Testis (tissue), 3 donors: Measurements from ENCODE around the gene PIEZO2. TPM values are rescaled to one million over a fixed set of nuclear protein-coding genes. Genes with fewer than 3 reads are reported as not detected.

Source experiments
- DNase-seq: peaks from one replicate; pipeline ENCODE4 v3.0.0-alpha.2; 2019
- H3K27ac ChIP-seq, 2 donors: fragments of 200-600 bp; sonication (generic); one replicate each; pipeline ENCODE4 v1.5.1; 2019
- H3K27me3 ChIP-seq: fragments of 200-600 bp; sonication (generic); one replicate; pipeline ENCODE4 v1.5.1; 2019
- H3K36me3 ChIP-seq: fragments of 200-600 bp; sonication (generic); one replicate; pipeline ENCODE4 v1.5.1; 2017; ENCODE audit warnings: low read depth; ENCODE audit errors: missing control alignments
- H3K4me1 ChIP-seq: fragments of 200-600 bp; sonication (generic); one replicate; pipeline ENCODE4 v1.5.1; 2019
- H3K4me3 ChIP-seq, 2 donors: fragments of 200-600 bp; sonication (generic); one replicate each; pipeline ENCODE4 v1.5.1; 2017 to 2019
- H3K9me3 ChIP-seq: fragments of 200-600 bp; sonication (generic); one replicate; pipeline ENCODE4 v1.5.1; 2017
- CTCF ChIP-seq, 3 experiments: fragments of 450-650 bp in 2 of 3; fragments of 200-600 bp in 1 of 3; sonication (generic) in 1 of 3; IDR thresholded peaks; one replicate each; pipeline ENCODE4 v1.5.1; 2016 to 2019; ENCODE audit warnings: antibody characterized with exemption in 3 of 3, mild to moderate bottlenecking in 2 of 3, moderate library complexity in 1 of 3
- POLR2A ChIP-seq: fragments of 450-650 bp; IDR thresholded peaks from one replicate; pipeline ENCODE4 v1.6.1; 2017; ENCODE audit warnings: antibody characterized with exemption, mild to moderate bottlenecking, moderate library complexity
- WGBS, 2 donors: methylation state at CpG; one replicate each; pipeline ENCODE4 v1.1.5; 2018; 5-methylcytosine and 5-hydroxymethylcytosine counted together
- intact Hi-C: fragments of 100-400 bp; cut with DNase I; formaldehyde crosslinking; loops from one replicate; pipeline ENCODE4 v1.15.1; 2023; ENCODE audit warnings: low total_unique reads
- polyA plus RNA-seq: library from polyadenylated mRNA; stranded (reverse); fragments of 350-450 nt; fragmentation: Illumina TruSeq; extraction: RNeasy Lipid Tissue Mini Kit (QIAGEN cat#74804); gene quantifications from one replicate; pipeline ENCODE4 v1.2.3, GENCODE V29; 2014; ENCODE audit warnings: low read depth, low replicate concordance; ENCODE audit not compliant: insufficient read depth
- total RNA-seq, 2 donors: library from RNA; depleted of rRNA; stranded (reverse); fragments of >200 nt; gene quantifications; one replicate each; pipeline ENCODE4 v1.2.3, GENCODE V29; 2016

Gene PIEZO2
- total and polyA plus RNA-seq, 3 donors from 2014 or later: 2.3 to 3.5 (median 3.0) TPM

DNA sequence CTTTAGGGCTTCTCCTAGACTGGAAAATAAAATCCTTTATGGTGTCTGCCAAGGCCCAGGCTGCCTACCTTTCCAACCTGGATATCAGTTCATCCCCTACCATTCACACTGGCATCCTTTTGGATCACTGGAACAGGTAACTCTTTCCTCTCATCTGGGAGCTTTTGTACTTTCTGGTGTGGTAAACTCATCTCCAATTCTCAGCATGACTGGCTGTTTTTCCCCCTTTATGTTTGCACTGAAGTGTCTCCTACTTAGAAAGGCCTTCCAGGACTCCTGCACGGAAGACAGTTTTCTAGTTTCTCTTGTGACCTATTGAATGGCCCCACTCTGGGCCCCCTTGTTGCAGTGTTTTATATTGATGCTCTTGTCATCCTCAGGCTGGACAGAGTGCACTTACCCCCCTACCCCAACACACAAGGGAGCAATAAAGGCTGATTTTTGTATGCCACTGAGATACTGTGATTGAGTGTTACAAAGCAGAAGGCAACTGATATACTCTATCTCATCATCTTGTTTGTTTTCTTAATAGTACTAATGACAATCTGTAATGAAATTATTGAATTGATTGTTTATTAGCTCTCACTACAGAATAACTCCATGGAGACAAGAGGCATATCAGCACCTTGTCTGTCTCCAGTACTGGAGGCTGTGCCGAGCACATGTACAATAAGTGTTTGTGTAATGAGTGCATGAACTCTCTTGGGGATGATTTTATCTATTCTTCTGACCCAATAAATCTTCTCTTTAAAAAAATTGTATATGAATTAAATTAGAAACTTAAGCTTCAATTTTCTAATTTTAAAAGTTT is 129.9 kb downstream of the PIEZO2 start:
- no peak for DNase-seq
- H3K36me3 ChIP-seq: no peaks in the 10 kb centered on the region
- no peak overlapping the region for H3K4me3 ChIP-seq
- no peak for TF ChIP-seq CTCF (IDR thresholded peaks at IDR 0.05)
- no peak for TF ChIP-seq POLR2A
- 70 to 87% methylated on average over 2 of the region's 2 CpGs for WGBS, 2 donors
- no peaks in the 10 kb centered on the region for H3K9me3 ChIP-seq
- no peaks in the 10 kb centered on the region for H3K27me3 ChIP-seq
- intact Hi-C loops: no loop called here
- no peak overlapping the region for H3K27ac ChIP-seq
- no peaks in the 10 kb centered on the region for H3K4me1 ChIP-seq

- Histone ChIP-seq H3K4me3 (no peak overlapping the region), H3K36me3 (no peaks in the 10 kb centered on the region), H3K27ac (no peak overlapping the region), H3K9me3 (no peaks in the 10 kb centered on the region), H3K4me1 (no peaks in the 10 kb centered on the region), H3K27me3 (no peaks in the 10 kb centered on the region)
- TF ChIP-seq CTCF (IDR thresholded peaks at IDR 0.05): no peak
- TF ChIP-seq POLR2A: no peak
- no peak for DNase-seq
- 70 to 91% methylated on average over 3 of the region's 3 CpGs for WGBS, 2 donors
- intact Hi-C loops: no loop called here
These were observed 139.5 kb downstream of the PIEZO2 start for GRCh38 chr18:11009869-11010268.

- no peak for DNase-seq
- intact Hi-C loops: no loop called here
These were observed 140.2 kb downstream of the PIEZO2 start for GRCh38 chr18:11009147-11009546.

GRCh38 chr18:11008505-11008904 is 140.9 kb downstream of the PIEZO2 start:
- no peaks in the 10 kb centered on the region for H3K27me3 ChIP-seq
- H3K4me1 ChIP-seq: no peaks in the 10 kb centered on the region
- no peaks in the 10 kb centered on the region for H3K9me3 ChIP-seq
- WGBS, 2 donors: 81 to 94% methylated on average over 3 of the region's 3 CpGs
- intact Hi-C loops: no loop called here
- no peaks in the 10 kb centered on the region for H3K36me3 ChIP-seq
- no peak for DNase-seq
- no peak for TF ChIP-seq POLR2A
- no peak for TF ChIP-seq CTCF (IDR thresholded peaks at IDR 0.05)
- H3K4me3 ChIP-seq: no peak overlapping the region
- H3K27ac ChIP-seq: no peak overlapping the region

More at GRCh38 chr18:11009147-11009546, 140.2 kb downstream of the PIEZO2 start:
- WGBS, 2 donors: 90 to 93% methylated on average over 5 to 6 of the region's 6 CpGs
- TF ChIP-seq POLR2A: no peak
- TF ChIP-seq CTCF (IDR thresholded peaks at IDR 0.05): no peak
- no peaks in the 10 kb centered on the region for H3K9me3 ChIP-seq
- H3K36me3 ChIP-seq: no peaks in the 10 kb centered on the region
- no peaks in the 10 kb centered on the region for H3K4me1 ChIP-seq
- no peak overlapping the region for H3K4me3 ChIP-seq
- no peaks in the 10 kb centered on the region for H3K27me3 ChIP-seq
- H3K27ac ChIP-seq: no peak overlapping the region

GRCh38 chr18:11005528-11005927 is 143.8 kb downstream of the PIEZO2 start:
- intact Hi-C loops: no loop called here
- no peak for DNase-seq
- TF ChIP-seq CTCF (IDR thresholded peaks at IDR 0.05): no peak
- TF ChIP-seq POLR2A: no peak

More at GRCh38 chr18:11005528-11005927, 143.8 kb downstream of the PIEZO2 start:
- WGBS, 2 donors: 60 to 69% methylated on average over 5 of the region's 5 CpGs
- Histone ChIP-seq H3K4me1 (no peaks in the 10 kb centered on the region), H3K36me3 (no peaks in the 10 kb centered on the region), H3K27ac (no peak overlapping the region), H3K4me3 (no peak overlapping the region), H3K9me3 (no peaks in the 10 kb centered on the region), H3K27me3 (no peaks in the 10 kb centered on the region)
